Subcutaneous adipose tissue (tissue), 4 donors: Measurements from ENCODE around the gene WDR82. TPM values are rescaled to one million over a fixed set of nuclear protein-coding genes. Genes with fewer than 3 reads are reported as not detected.

Source experiments
- total RNA-seq, 4 donors: library from RNA; depleted of rRNA; stranded (reverse); fragments of >200 nt; gene quantifications; one replicate each; pipeline ENCODE4 v1.1.0, GENCODE V29; 2016
- TF ChIP-seq, protein P1 (sequence below): fragments of 450-650 bp; IDR thresholded peaks from one replicate; pipeline ENCODE4 v1.5.1; 2016; ENCODE audit warnings: low read depth, mild to moderate bottlenecking, control low read depth, antibody characterized with exemption, moderate library complexity

Gene WDR82
- total RNA-seq, 4 donors from 2014 or later: 48.3 to 56.5 (median 51.6) TPM

DNA sequence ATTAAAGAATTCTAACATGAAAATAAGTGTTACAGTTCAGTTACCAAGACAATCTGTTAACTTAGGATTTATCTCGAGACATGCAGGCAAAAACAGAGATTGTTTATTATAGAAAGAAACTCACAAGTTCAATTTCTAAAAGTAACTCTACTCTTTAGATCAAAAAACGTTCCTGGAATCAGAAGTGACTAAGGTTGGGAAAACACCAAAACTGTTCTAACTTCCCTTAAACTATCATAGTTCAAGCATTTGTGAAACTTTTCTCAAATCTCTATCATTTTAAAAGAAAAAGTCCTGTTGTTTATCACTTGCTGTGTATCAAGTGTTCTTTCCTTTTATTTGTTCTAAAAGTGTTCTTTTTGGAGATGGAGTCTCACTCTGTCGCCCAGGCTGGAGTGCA, 8.7 kb downstream of the WDR82 start:
- TF ChIP-seq, protein P1, sequence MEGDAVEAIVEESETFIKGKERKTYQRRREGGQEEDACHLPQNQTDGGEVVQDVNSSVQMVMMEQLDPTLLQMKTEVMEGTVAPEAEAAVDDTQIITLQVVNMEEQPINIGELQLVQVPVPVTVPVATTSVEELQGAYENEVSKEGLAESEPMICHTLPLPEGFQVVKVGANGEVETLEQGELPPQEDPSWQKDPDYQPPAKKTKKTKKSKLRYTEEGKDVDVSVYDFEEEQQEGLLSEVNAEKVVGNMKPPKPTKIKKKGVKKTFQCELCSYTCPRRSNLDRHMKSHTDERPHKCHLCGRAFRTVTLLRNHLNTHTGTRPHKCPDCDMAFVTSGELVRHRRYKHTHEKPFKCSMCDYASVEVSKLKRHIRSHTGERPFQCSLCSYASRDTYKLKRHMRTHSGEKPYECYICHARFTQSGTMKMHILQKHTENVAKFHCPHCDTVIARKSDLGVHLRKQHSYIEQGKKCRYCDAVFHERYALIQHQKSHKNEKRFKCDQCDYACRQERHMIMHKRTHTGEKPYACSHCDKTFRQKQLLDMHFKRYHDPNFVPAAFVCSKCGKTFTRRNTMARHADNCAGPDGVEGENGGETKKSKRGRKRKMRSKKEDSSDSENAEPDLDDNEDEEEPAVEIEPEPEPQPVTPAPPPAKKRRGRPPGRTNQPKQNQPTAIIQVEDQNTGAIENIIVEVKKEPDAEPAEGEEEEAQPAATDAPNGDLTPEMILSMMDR: no peak

DNA sequence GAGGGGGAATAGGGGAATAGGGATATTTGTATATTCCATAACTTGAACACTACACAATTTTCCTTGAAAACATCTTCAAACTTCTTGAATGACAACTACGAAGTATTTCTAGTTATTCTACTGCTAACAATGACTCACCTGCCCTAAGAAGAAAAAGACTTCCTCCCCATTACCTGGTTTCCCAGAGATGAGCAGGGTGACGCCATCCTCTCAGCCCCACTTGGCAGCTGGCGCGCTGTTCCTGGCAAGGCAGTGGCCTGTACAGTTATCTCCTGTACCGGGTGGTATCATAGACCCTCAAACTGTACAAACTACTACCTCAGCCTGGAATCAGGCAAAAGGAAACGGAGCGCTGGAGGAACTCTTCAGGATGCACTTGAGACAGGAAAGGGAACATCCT, 10.4 kb downstream of the WDR82 start:
- TF ChIP-seq, protein P1: no peak

DNA sequence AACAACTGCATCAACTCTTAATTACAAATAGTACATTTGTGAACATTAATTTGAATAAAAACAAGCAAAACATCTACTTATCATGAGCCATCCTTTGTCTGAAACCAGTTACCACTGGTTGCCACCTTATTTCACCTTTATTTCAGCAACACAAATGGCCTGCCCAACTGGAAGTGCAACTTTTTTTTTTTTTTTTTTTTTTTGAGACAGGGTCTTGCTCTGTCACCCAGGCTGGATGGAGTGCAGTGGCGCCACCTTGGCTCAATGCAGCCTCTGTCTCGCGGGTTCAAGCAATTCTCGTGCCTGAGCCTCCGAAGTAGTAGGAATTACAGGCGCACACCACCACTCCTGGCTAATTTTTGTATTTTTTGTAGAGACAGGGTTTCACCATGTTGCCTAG, 13.1 kb downstream of the WDR82 start:
- TF ChIP-seq, protein P1: no peak

DNA sequence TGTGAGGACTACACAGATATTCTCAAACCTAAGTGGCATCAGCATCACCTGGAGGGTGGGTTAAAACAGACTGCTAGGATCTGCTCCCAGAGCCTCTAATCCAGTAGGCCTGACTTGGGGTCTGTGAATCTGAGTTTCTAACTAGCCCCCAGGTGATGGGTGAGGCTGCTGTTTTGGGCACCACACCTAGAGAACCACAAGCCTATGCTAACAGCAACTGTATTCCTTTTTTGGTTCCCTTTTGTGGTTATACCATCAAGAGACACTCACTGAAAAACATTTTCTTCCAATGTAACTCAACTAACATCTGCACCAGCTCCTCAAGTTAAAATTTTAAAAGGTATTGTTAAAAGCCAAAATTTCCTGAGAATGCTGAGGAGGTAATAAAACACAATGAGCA, 16.0 kb downstream of the WDR82 start:
- TF ChIP-seq, protein P1: no peak

DNA sequence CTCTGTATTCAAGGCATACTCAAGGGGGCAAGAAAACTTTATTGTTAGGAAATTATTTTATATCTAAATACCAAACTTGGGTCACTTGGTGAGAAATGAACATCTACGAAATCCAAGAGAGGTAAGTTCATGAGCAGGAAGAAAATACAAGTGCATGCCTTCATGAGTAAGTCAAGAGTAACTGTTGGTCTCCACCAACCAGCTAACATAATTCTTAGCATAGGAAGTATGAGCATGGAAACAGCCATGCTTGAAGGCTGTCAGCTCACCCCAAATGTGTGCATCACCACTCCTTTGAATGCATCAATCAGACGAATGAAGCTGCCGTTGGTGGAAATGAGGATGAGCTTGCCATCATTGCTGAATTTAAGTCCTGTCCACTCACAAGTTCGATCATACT, 19.0 kb downstream of the WDR82 start:
- TF ChIP-seq, protein P1: no peak

DNA sequence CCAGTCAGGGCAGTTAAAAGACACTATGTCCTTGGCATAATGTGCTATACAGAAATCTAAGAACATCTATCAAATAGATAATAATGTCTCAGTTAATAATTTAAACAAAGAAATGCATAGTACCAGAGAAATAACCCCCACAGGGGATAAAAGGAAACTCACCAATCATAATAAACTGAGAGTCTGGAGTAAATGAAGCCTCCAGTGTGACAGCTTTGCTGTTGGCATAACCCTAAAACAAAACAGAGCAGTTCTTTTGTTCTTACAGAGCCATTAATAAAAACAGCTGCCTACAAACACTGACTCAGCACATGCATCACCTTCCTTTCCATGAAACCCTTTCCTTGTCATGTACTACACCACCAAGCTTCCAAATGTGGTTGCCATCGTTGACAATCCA, 19.4 kb downstream of the WDR82 start:
- TF ChIP-seq, protein P1: no peak

DNA sequence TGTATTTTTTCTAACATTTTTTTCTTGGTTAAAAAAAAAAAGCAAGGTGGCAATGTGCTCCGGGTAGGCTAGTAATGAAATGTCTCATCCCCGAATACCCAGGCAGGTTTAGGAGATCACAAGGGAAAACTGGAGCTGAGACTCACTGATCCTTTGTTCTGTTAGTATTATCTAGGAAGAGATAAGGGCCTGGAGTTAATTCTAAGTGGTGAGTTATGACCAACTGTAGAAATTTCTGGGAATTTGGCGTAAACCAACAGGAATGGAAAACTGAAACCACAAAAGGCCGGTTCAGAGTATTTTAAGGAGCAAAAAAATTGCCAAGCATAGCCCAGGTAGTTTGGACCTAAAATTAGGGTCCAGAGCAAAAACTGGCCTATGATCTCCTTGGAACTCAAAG, 20.5 kb downstream of the WDR82 start:
- TF ChIP-seq, protein P1: no peak
